ENCODE measurements around the gene ZNF521.

The ZNF521 gene

GRCh38 chr18:25153426-25153825 is 198.5 kb downstream of the ZNF521 start:
- no peak for DNase-seq
- intact Hi-C loops (cut with DNase I), result no loop called here

GRCh38 chr18:25147877-25148488 is 204.0 kb downstream of the ZNF521 start:
- no peak for DNase-seq

GRCh38 chr18:25146512-25146910 is 205.5 kb downstream of the ZNF521 start:
- no peak for DNase-seq
- intact Hi-C loops (cut with DNase I), result no loop called here

More at GRCh38 chr18:25147877-25148488, 204.0 kb downstream of the ZNF521 start:
- intact Hi-C loops (cut with DNase I), result no loop called here

- DNase-seq, result no peak
- intact Hi-C loops (cut with DNase I), result no loop called here
These were observed 206.0 kb downstream of the ZNF521 start for GRCh38 chr18:25145731-25146511.

- DNase-seq, result peak in 17 of 42 donors; percentile 2 to 61 (median 22)
- intact Hi-C loops (cut with DNase I), result no loop called here
These were observed 207.1 kb downstream of the ZNF521 start for GRCh38 chr18:25144820-25145219.

- intact Hi-C loops (cut with DNase I), result no loop called here
- DNase-seq, result no peak
These were observed 210.1 kb downstream of the ZNF521 start for GRCh38 chr18:25141886-25142285.

GRCh38 chr18:25141399-25141798 is 210.6 kb downstream of the ZNF521 start:
- intact Hi-C loops (cut with DNase I), result no loop called here
- DNase-seq, result no peak

- DNase-seq, result no peak
- intact Hi-C loops (cut with DNase I), result no loop called here
These were observed 211.0 kb downstream of the ZNF521 start for GRCh38 chr18:25140962-25141308.

- intact Hi-C loops (cut with DNase I), result no loop called here
- no peak for DNase-seq
These were observed 211.6 kb downstream of the ZNF521 start for GRCh38 chr18:25140124-25140961.

GRCh38 chr18:25137197-25137472 is 214.8 kb downstream of the ZNF521 start:
- intact Hi-C loops (cut with DNase I), result no loop called here
- DNase-seq, result no peak

GRCh38 chr18:25136416-25137196 is 215.4 kb downstream of the ZNF521 start:
- intact Hi-C loops (cut with DNase I), result no loop called here
- no peak for DNase-seq

- DNase-seq, result no peak
- intact Hi-C loops (cut with DNase I), result no loop called here
These were observed 217.1 kb downstream of the ZNF521 start for GRCh38 chr18:25134861-25135260.

- intact Hi-C loops (cut with DNase I), result no loop called here
- DNase-seq, result no peak
These were observed 218.1 kb downstream of the ZNF521 start for GRCh38 chr18:25133879-25134278.

GRCh38 chr18:25132786-25133496 is 219.0 kb downstream of the ZNF521 start:
- intact Hi-C loops (cut with DNase I), result no loop called here
- no peak for DNase-seq

GRCh38 chr18:25126751-25127150 is 225.2 kb downstream of the ZNF521 start:
- intact Hi-C loops (cut with DNase I), result no loop called here

GRCh38 chr18:25125680-25126079 is 226.3 kb downstream of the ZNF521 start:
- DNase-seq, result no peak
- intact Hi-C loops (cut with DNase I), result no loop called here

More at GRCh38 chr18:25126751-25127150, 225.2 kb downstream of the ZNF521 start:
- DNase-seq, result no peak

GRCh38 chr18:25123438-25124232 is 228.3 kb downstream of the ZNF521 start:
- intact Hi-C loops (cut with DNase I), result no loop called here
- DNase-seq, result no peak

- no peak for DNase-seq
- intact Hi-C loops (cut with DNase I), result no loop called here
These were observed 230.5 kb downstream of the ZNF521 start for GRCh38 chr18:25121442-25121841.
